NCI-H128 (cell line): ENCODE data around the gene LTBP4.

ENCODE experiments used
- DNase-seq: peaks from one replicate; lab custom pipeline; 2025; ENCODE audit not compliant: unreplicated experiment; lab: John Stamatoyannopoulos, UW

Gene LTBP4

GRCh38 chr19:40594255-40594654 lies 6.9 kb upstream of the LTBP4 start:
- DNase-seq = no peak

DNA sequence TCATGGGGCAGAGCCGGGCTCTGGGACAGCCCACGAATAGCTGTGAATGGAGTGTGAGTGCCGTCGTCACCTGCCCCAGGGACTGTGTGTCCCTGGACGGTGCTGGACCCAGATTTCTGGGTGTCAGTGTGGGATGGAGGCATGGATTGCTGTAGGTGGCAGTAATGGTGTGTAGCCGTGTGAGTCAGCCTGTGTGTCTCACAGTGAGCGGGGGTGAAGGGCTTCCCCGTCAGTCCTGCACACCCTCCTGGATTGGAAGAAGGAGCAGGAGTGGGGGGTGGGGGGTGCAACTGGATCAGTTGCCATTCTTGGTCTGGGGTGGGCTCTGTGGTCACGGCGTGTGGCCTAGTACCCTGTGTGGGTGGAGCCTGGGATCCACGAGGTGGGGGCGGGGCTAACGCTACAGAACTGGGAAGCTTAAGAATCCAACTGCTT lies 6.5 kb upstream of the LTBP4 start:
- DNase-seq = no peak

DNA sequence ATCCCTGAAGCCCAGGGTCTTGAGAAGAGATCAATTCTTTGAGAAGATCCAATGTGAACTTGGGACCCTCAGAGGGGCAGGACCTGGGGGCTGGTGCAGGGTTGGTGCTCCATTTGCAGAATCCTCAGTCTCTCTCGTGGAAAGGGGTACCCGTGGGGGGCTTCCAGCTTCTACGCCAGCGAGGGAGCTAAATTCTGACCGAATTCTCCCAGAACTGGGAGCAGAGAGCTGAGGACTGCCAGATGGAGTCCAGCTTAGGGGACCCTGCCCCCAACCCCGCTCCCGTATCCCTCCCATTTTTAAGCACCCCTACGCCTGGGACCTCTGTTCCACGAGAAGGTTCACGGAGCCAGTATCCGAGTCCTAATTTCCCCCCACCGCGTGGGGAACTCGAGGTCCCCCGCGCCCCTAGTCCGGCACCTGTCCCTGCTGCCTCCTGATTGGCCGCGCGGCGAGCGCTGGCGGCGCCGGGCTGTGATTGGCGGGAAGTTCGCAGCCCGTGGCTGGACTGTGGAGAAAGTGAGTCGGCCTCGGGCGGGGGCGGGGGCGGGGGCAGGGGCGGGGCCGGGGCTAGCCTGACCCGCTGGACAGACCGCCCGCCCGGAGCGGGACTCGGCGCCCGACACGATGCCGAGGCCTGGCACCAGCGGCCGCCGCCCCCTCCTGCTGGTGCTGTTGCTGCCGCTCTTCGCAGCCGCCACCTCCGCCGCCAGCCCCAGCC lies 4.4 kb upstream of the LTBP4 start:
- no peak for DNase-seq

GRCh38 chr19:40597329-40597838 lies 3.8 kb upstream of the LTBP4 start:
- no peak for DNase-seq

DNA sequence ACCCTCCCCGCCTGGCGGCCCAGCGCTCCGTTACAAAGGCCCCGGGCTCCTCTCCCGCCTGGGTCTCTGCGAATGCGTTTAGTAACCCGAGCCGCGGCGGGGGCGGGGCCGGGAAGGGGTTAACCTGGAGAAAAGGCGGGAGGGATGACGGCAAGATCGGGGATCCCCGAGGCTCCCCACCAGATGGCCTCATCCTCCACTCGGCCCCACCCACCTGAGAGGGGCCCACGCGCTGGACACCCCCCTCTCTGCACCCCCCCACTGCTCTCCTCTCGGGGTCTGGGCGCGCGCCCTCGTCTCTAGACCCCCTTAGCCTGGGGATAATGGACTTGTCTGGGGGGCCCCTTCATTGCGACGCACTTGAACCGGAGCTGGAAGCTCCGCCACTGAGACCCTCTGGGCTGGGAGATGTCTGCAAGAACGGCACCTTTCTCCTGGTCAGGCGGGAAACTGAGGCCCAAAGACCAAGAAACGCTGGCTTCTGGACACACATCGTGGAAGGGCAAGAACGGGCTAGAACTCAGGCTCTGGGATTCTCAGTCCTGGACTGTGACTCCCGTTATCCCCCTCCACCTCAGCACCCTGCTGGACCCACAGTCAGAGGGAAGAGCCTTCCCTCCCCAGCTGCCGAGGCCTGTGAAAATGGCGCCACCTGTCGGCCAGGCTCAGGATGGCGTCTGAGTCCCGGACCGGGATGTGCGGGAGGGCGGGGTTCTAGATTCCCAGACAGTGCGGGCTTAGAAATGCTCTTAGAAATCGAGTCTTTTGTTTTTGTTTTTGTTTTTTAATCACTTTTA lies 2.9 kb upstream of the LTBP4 start:
- DNase-seq = peak; percentile 66

- no peak for DNase-seq
Measured at GRCh38 chr19:40598918-40599307, 2.3 kb upstream of the LTBP4 start.

DNA sequence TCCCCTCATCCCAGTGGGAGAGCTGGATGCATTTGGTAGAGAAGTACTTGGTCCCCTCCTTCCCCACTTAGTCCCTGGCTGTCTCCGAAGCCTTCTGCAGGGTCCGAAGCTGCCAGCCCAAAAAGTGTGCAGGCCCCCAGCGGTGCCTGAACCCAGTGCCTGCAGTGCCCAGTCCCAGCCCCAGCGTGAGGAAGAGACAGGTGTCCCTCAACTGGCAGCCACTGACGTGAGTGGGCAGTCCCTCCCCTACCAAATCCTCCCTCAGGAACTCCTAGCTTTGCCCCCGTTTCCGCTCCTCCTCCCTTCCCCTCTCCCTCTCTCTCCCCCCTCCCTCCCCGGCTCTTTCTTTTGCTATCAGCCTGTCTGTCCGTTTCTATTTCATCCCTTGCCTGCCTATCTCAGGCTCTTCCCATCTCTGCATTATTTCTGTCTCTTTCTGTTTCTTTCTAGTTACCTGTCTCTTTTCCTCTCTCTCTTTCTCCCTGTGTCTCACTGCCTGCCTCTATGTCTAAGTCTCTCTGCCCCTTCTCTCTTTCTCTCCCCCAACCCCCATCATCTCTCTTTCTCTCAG lies 1.8 kb upstream of the LTBP4 start:
- no peak for DNase-seq

GRCh38 chr19:40599902-40600569 lies 1.1 kb upstream of the LTBP4 start:
- DNase-seq = no peak

DNA sequence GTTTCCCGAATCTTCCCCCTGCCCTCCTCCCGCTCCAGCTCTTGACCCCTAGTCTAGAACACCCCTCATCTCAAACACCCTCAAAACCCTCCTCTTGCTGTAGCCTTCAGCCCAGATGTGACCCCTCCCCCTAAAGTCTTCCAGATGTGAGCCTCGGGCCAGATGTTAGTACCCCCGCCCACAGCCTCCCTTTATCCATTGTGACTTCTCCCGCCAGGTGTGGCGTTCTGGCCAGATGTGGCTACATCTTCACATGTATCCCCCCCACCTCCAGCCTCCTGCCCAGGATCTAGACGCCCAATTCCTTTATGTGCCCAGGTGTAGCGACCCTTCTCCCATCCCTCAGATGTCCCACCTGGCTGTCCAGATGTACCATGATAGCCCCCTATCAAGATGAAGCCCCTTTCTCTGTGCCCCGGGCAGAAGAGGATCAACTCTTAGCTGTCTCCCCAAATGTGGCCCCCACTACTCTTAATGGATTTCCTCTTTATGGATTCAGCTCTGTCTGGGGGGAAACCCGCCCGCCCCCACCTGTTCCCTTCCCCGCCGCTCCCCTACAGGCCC lies 517 bp upstream of the LTBP4 start:
- no peak for DNase-seq

GRCh38 chr19:40603071-40603388 lies 1.9 kb downstream of the LTBP4 start:
- no peak for DNase-seq

DNA sequence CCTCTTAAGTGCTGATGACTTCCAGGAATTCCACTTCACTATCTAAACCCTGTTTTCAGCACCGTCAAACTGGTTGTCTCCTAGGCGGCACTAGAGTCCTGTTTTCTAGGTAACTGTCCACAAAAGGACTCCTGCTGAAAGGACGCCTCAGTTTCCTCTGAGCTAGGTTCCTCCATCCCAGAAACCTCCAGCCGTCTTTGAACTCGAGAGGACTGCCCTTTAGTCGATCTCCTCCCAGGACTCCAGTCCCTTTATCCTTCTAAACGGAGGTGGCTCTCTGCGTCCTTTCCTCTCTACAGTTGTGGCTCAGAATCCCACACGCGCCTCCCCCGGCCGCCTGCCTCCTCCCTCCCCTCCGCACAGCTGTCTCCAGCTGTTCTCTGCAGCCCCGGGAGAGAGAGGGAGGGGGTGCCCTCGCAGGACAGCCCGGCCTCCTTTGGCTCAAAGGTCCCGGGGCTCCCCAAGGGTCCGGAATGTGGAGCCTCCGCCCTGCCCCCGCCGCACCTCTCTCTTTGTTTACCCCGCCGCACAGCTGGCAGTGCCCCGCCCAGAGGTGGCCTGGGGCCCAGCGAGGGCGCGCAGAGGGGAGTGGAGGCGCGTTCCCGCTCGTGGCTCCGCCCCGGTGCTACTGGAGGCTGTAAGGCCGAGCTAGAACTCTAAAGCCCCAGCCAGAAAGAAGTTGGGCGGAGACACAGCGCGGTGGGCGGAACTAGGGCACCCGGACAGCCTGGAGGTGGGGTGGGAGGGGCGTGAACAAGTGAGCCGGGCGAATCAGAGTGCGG lies 2.4 kb downstream of the LTBP4 start:
- DNase-seq = peak; percentile 74

DNA sequence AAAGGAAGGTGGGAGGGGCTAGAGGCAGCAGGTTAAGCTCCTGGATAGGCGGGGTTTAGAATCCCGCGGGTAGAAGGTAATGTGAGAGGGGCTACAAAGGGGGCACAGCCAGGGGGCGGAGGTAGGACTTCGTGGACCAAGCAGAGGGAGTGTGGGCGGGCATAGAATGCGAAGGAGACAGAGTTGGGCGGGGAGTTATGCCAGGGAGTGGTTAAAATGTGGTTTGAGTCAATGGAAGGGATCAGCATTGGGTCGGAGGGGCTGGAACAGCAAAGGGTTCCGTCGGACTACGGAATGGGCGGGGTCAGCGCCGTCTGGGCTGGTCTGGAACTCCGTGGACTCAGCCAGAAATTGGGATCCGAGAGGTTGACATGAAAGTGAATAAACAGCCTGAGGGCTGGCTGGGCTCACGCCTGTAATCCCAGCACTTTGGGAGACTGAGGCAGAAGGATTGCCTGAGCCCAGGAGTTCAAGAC lies 3.0 kb downstream of the LTBP4 start:
- DNase-seq = no peak

DNA sequence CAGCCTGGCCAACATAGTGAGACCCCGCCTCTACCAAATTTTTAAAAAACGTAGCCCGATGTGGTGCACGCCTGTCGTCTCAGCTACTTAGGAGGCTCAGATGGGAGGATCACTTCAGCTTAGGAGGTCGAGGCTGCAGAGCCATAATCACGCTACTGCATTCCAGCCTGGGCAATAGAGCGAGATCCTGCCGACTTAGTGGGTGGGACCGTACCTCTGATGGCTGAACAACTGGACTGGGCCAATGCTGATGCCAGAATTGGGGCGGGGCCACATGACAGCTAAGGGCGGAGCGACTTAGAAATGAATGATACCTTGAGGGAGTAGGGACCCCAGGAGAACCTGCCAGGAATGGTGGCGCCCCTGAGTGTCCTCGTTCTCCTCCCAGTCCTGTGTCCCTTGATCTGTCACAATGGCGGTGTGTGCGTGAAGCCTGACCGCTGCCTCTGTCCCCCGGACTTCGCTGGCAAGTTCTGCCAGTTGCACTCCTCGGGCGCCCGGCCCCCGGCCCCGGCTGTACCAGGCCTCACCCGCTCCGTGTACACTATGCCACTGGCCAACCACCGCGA lies 3.6 kb downstream of the LTBP4 start:
- no peak for DNase-seq

DNA sequence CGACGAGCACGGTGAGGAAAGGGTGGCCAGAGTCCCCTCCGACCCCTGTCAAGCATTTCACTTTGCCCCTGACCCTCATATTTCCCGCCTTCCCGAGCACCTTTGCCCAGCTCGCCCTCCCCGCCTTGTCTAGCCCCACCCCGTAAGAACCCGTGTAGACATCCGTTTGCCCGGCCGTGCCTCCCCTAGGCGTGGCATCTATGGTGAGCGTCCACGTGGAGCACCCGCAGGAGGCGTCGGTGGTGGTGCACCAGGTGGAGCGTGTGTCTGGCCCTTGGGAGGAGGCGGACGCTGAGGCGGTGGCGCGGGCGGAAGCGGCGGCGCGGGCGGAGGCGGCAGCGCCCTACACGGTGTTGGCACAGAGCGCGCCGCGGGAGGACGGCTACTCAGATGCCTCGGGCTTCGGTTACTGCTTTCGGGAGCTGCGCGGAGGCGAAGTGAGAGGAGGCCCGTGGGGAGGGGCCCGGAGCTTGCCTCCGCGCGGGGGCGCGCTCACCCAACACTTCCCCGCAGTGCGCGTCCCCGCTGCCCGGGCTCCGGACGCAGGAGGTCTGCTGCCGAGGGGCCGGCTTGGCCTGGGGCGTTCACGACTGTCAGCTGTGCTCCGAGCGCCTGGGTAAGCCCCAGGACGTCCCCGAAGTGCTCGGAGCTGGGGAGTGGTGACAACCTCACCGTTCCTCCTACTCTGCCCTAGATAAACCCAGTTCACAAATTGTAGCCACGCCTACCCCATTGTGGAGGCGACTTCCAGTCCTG lies 4.2 kb downstream of the LTBP4 start:
- no peak for DNase-seq

GRCh38 chr19:40607311-40608239 lies 6.4 kb downstream of the LTBP4 start:
- DNase-seq = no peak

- DNase-seq = no peak
Measured at GRCh38 chr19:40608240-40608621, 7.1 kb downstream of the LTBP4 start.

- no peak for DNase-seq
Measured at GRCh38 chr19:40608957-40609356, 7.8 kb downstream of the LTBP4 start.
